WERI-Rb-1 (cell line): ENCODE results near the gene PGM1.

Source experiments
- DNase-seq: peaks from one replicate; pipeline ENCODE4 v3.0.0-alpha.2; 2020
- H3K27ac ChIP-seq: fragments of 250-450 bp; sonication (Bioruptor Pico); 2 replicates; pipeline ENCODE4 v1.5.1; 2020; ENCODE audit warnings: mild to moderate bottlenecking, moderate library complexity
- H3K27me3 ChIP-seq: fragments of 250-450 bp; sonication (Bioruptor Pico); 2 replicates; pipeline ENCODE4 v1.5.1; 2021; ENCODE audit warnings: mild to moderate bottlenecking, low read depth, moderate library complexity; ENCODE audit not compliant: insufficient read depth, severe bottlenecking
- H3K36me3 ChIP-seq: fragments of 250-450 bp; sonication (Bioruptor Pico); 2 replicates; pipeline ENCODE4 v1.5.1; 2020; ENCODE audit warnings: mild to moderate bottlenecking, moderate library complexity
- H3K4me3 ChIP-seq: 2 replicates; pipeline ENCODE4 v1.5.1; 2011; ENCODE audit warnings: low read depth, mild to moderate bottlenecking, control low read depth, low read length
- H3K9me3 ChIP-seq: fragments of 250-450 bp; sonication (Bioruptor Pico); 2 replicates; pipeline ENCODE4 v1.5.1; 2021; ENCODE audit warnings: mild to moderate bottlenecking, moderate library complexity; ENCODE audit not compliant: severe bottlenecking
- CTCF ChIP-seq: IDR thresholded peaks from 2 replicates; pipeline ENCODE4 v1.5.1; 2011; ENCODE audit warnings: low read depth, mild to moderate bottlenecking, control low read depth, inconsistent platforms, low read length

Gene PGM1

DNA sequence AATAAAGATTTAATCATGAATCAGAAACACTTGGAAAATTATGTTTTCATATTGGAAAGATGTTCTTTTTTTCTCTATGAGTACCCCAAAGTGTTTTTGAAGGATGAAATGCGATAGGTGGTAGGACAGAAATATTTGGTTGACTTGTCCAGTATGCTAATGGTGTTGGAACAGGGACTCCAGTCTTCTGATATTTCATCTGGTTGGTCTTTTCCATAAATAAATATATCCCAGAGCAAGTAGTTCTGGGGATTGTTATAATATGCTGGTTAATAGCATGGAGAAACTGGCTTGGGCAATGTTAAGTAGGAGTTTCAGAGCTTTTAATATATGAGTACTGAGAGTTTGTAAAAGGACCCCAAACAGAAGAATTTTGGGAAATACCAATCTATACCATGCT lies 8.7 kb downstream of the PGM1 start:
- Histone ChIP-seq H3K36me3 (no peaks in the 10 kb centered on the region), H3K4me3 (no peak overlapping the region), H3K27me3 (no peaks in the 10 kb centered on the region), H3K27ac (no peak overlapping the region), H3K9me3 (no peaks in the 10 kb centered on the region)
- DNase-seq = no peak
- TF ChIP-seq CTCF = no peak

- Histone ChIP-seq H3K36me3 (no peaks in the 10 kb centered on the region), H3K9me3 (no peaks in the 10 kb centered on the region), H3K27ac (no peak overlapping the region), H3K27me3 (no peaks in the 10 kb centered on the region), H3K4me3 (no peak overlapping the region)
- TF ChIP-seq CTCF = no peak
- DNase-seq = no peak
These were observed 9.4 kb downstream of the PGM1 start for GRCh38 chr1:63602629-63603028.

GRCh38 chr1:63603810-63604209 lies 10.6 kb downstream of the PGM1 start:
- DNase-seq = no peak
- no peak overlapping the region for H3K4me3 ChIP-seq
- no peak overlapping the region for H3K27ac ChIP-seq
- no peaks in the 10 kb centered on the region for H3K27me3 ChIP-seq
- no peaks in the 10 kb centered on the region for H3K36me3 ChIP-seq
- TF ChIP-seq CTCF = no peak
- no peaks in the 10 kb centered on the region for H3K9me3 ChIP-seq

GRCh38 chr1:63607322-63607721 lies 14.1 kb downstream of the PGM1 start:
- H3K9me3 ChIP-seq = no peaks in the 10 kb centered on the region
- no peaks in the 10 kb centered on the region for H3K36me3 ChIP-seq
- no peak for TF ChIP-seq CTCF
- no peak overlapping the region for H3K27ac ChIP-seq
- no peak overlapping the region for H3K4me3 ChIP-seq
- no peak for DNase-seq
- no peaks in the 10 kb centered on the region for H3K27me3 ChIP-seq

DNA sequence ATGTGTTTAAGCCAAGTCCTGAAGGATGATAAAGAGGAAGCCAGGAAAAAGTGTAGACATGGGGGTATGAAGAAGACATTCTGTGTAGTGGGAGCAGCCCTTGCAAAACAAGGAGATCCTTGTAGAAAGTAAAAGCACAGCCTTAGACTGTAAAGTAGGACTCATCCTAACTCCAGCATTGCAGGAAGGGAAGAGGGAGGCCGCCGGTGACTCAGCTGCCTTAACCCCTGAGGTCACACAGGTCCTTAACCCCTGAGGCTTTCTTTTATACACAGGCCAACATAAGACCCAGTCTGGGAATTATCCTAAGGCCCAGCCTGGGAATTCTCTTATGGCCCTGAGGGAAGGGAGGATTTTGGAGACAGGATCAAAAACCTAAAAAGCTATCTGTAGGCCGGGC lies 18.0 kb downstream of the PGM1 start:
- no peaks in the 10 kb centered on the region for H3K9me3 ChIP-seq
- H3K27me3 ChIP-seq = no peaks in the 10 kb centered on the region
- H3K27ac ChIP-seq = no peak overlapping the region
- no peak overlapping the region for H3K4me3 ChIP-seq
- no peak for TF ChIP-seq CTCF
- no peak for DNase-seq
- no peaks in the 10 kb centered on the region for H3K36me3 ChIP-seq

- no peak for TF ChIP-seq CTCF
- H3K36me3 ChIP-seq = no peaks in the 10 kb centered on the region
- H3K27ac ChIP-seq = no peak overlapping the region
- H3K27me3 ChIP-seq = no peaks in the 10 kb centered on the region
- no peaks in the 10 kb centered on the region for H3K9me3 ChIP-seq
- no peak overlapping the region for H3K4me3 ChIP-seq
- no peak for DNase-seq
These were observed 19.4 kb downstream of the PGM1 start for GRCh38 chr1:63612564-63612963.
